Skeletal muscle satellite cell (primary cell): Measurements from ENCODE around the gene AXDND1.
"Not testable (repeated sequence)": the region's sequence is repeated elsewhere in the genome, so short reads cannot be mapped to it uniquely, and the experiment has no call there.

Source experiments
- H3K27me3 ChIP-seq: 2 replicates; pipeline ENCODE4 v1.7.0; 2013; ENCODE audit warnings: low read length; ENCODE audit not compliant: control insufficient read depth, insufficient read depth
- H3K36me3 ChIP-seq: 2 replicates; pipeline ENCODE4 v1.7.0; 2013; ENCODE audit warnings: mild to moderate bottlenecking, control low read depth, low read length; ENCODE audit not compliant: insufficient read depth
- H3K4me1 ChIP-seq: 2 replicates; pipeline ENCODE4 v1.7.0; 2013; ENCODE audit warnings: low read length; ENCODE audit not compliant: control insufficient read depth, insufficient read depth
- H3K4me2 ChIP-seq: 2 replicates; pipeline ENCODE4 v1.7.0; 2013; ENCODE audit warnings: mild to moderate bottlenecking, low read length
- H3K4me3 ChIP-seq: 2 replicates; pipeline ENCODE4 v1.7.0; 2013; ENCODE audit warnings: low read length
- H3K9ac ChIP-seq: 2 replicates; pipeline ENCODE4 v1.7.0; 2013; ENCODE audit warnings: mild to moderate bottlenecking, low read depth, low read length, moderate library complexity
- H3K9me3 ChIP-seq: replicated peaks from 2 replicates; pipeline ENCODE4 v1.7.0; 2013; ENCODE audit warnings: mild to moderate bottlenecking, control low read depth, low read length

Gene AXDND1

GRCh38 chr1:179369751-179370341 lies 4.1 kb downstream of the AXDND1 start:
- no peaks in the 10 kb centered on the region for H3K27me3 ChIP-seq
- peaks cover 5% of the 10 kb centered on the region for H3K4me1 ChIP-seq
- no peaks in the 10 kb centered on the region for H3K36me3 ChIP-seq
- H3K9me3 ChIP-seq, result no peaks in the 10 kb centered on the region
- no peak overlapping the region for H3K4me3 ChIP-seq
- no peak overlapping the region for H3K4me2 ChIP-seq
- H3K9ac ChIP-seq, result no peak overlapping the region

GRCh38 chr1:179372160-179372559 lies 6.4 kb downstream of the AXDND1 start:
- no peak overlapping the region for H3K4me2 ChIP-seq
- H3K4me1 ChIP-seq, result no peaks in the 10 kb centered on the region
- H3K9me3 ChIP-seq, result no peaks in the 10 kb centered on the region
- no peak overlapping the region for H3K9ac ChIP-seq
- no peaks in the 10 kb centered on the region for H3K36me3 ChIP-seq
- no peak overlapping the region for H3K4me3 ChIP-seq
- H3K27me3 ChIP-seq, result no peaks in the 10 kb centered on the region

- Histone ChIP-seq H3K4me2 (no peak overlapping the region), H3K9ac (no peak overlapping the region), H3K4me1 (no peaks in the 10 kb centered on the region), H3K27me3 (no peaks in the 10 kb centered on the region), H3K9me3 (no peaks in the 10 kb centered on the region), H3K36me3 (no peaks in the 10 kb centered on the region), H3K4me3 (no peak overlapping the region)
These were observed 10.5 kb downstream of the AXDND1 start for GRCh38 chr1:179376223-179376622.

- Histone ChIP-seq H3K9me3 (no peaks in the 10 kb centered on the region), H3K36me3 (no peaks in the 10 kb centered on the region), H3K9ac (no peak overlapping the region), H3K27me3 (no peaks in the 10 kb centered on the region), H3K4me1 (no peaks in the 10 kb centered on the region), H3K4me3 (no peak overlapping the region), H3K4me2 (no peak overlapping the region)
These were observed 14.5 kb downstream of the AXDND1 start for GRCh38 chr1:179380299-179380698.

GRCh38 chr1:179384027-179384426 lies 18.3 kb downstream of the AXDND1 start:
- Histone ChIP-seq H3K4me2 (no peak overlapping the region), H3K27me3 (no peaks in the 10 kb centered on the region)

GRCh38 chr1:179385510-179385909 lies 19.7 kb downstream of the AXDND1 start:
- Histone ChIP-seq H3K27me3 (no peaks in the 10 kb centered on the region), H3K9me3 (no peaks in the 10 kb centered on the region), H3K36me3 (no peaks in the 10 kb centered on the region), H3K4me2 (no peak overlapping the region), H3K4me1 (no peaks in the 10 kb centered on the region), H3K4me3 (no peak overlapping the region), H3K9ac (no peak overlapping the region)

More at GRCh38 chr1:179384027-179384426, 18.3 kb downstream of the AXDND1 start:
- Histone ChIP-seq H3K9me3 (no peaks in the 10 kb centered on the region), H3K4me1 (no peaks in the 10 kb centered on the region), H3K36me3 (no peaks in the 10 kb centered on the region), H3K9ac (no peak overlapping the region), H3K4me3 (no peak overlapping the region)

- no peaks in the 10 kb centered on the region for H3K36me3 ChIP-seq
- no peak overlapping the region for H3K9ac ChIP-seq
- no peaks in the 10 kb centered on the region for H3K4me1 ChIP-seq
- no peaks in the 10 kb centered on the region for H3K9me3 ChIP-seq
- no peak overlapping the region for H3K4me3 ChIP-seq
- H3K4me2 ChIP-seq, result no peak overlapping the region
- no peaks in the 10 kb centered on the region for H3K27me3 ChIP-seq
These were observed 27.9 kb downstream of the AXDND1 start for GRCh38 chr1:179393721-179394120.

- not testable (repeated sequence) for H3K4me1 ChIP-seq, H3K9me3 ChIP-seq
These were observed 33.6 kb downstream of the AXDND1 start for GRCh38 chr1:179399399-179399798.

GRCh38 chr1:179417760-179418159 lies 52.0 kb downstream of the AXDND1 start:
- not testable (repeated sequence) for H3K9ac ChIP-seq, H3K4me1 ChIP-seq, H3K36me3 ChIP-seq, H3K4me3 ChIP-seq, H3K4me2 ChIP-seq, H3K27me3 ChIP-seq, H3K9me3 ChIP-seq

More at GRCh38 chr1:179399399-179399798, 33.6 kb downstream of the AXDND1 start:
- H3K4me2 ChIP-seq, H3K9ac ChIP-seq, H3K36me3 ChIP-seq, H3K4me3 ChIP-seq, H3K27me3 ChIP-seq: not testable (repeated sequence)

- H3K4me1 ChIP-seq, H3K9ac ChIP-seq, H3K4me3 ChIP-seq, H3K4me2 ChIP-seq, H3K36me3 ChIP-seq, H3K9me3 ChIP-seq, H3K27me3 ChIP-seq: not testable (repeated sequence)
These were observed 52.9 kb downstream of the AXDND1 start for GRCh38 chr1:179418706-179419105.

GRCh38 chr1:179424610-179425009 lies 58.8 kb downstream of the AXDND1 start:
- Histone ChIP-seq H3K27me3 (no peaks in the 10 kb centered on the region), H3K36me3 (no peaks in the 10 kb centered on the region), H3K4me3 (no peak overlapping the region), H3K4me2 (no peak overlapping the region), H3K9ac (no peak overlapping the region), H3K9me3 (no peaks in the 10 kb centered on the region), H3K4me1 (no peaks in the 10 kb centered on the region)

- Histone ChIP-seq H3K9me3 (no peaks in the 10 kb centered on the region), H3K27me3 (no peaks in the 10 kb centered on the region), H3K4me2 (no peak overlapping the region), H3K36me3 (no peaks in the 10 kb centered on the region), H3K9ac (no peak overlapping the region), H3K4me1 (no peaks in the 10 kb centered on the region), H3K4me3 (no peak overlapping the region)
These were observed 59.4 kb downstream of the AXDND1 start for GRCh38 chr1:179425186-179425585.
